CD14-positive monocyte (primary cell): ENCODE measurements around the gene FBXO24. TPM values are rescaled to one million over a fixed set of nuclear protein-coding genes. Genes with fewer than 3 reads are reported as not detected.
"Not testable (repeated sequence)": the region's sequence is repeated elsewhere in the genome, so short reads cannot be mapped to it uniquely, and the experiment has no call there.

ENCODE experiments used
- DNase-seq, 3 donors: peaks; one replicate each; pipeline ENCODE4 v3.0.0-alpha.2; 2011 to 2022
- H2AFZ ChIP-seq: 2 replicates; pipeline ENCODE4 v1.6.0; 2012; ENCODE audit warnings: mild to moderate bottlenecking, low read depth, low read length, inconsistent platforms; ENCODE audit not compliant: insufficient read depth, poor library complexity, severe bottlenecking
- H3K27ac ChIP-seq, 2 donors: 1 replicate in 1 of 2; 2 replicates in 1 of 2; pipeline ENCODE4 v1.5.1; 2012 to 2013; ENCODE audit warnings: low read length in 2 of 2, control low read depth in 1 of 2, inconsistent platforms in 1 of 2, low read depth in 1 of 2, mild to moderate bottlenecking in 1 of 2
- H3K27me3 ChIP-seq, 2 donors: one replicate each; pipeline versions ENCODE4 v1.6.0 to v1.6.1; 2011 to 2013; ENCODE audit warnings: low read length in 2 of 2; ENCODE audit not compliant: control insufficient read depth in 2 of 2, insufficient read depth in 2 of 2
- H3K36me3 ChIP-seq, 2 donors: replicated peaks in 1 of 2; 1 replicate in 1 of 2; 2 replicates in 1 of 2; pipeline versions ENCODE4 v1.5.1 to v1.6.1; 2012 to 2013; ENCODE audit warnings: low read length in 2 of 2, control low read depth in 1 of 2, inconsistent platforms in 1 of 2, mild to moderate bottlenecking in 1 of 2; ENCODE audit not compliant: insufficient read depth in 2 of 2, control insufficient read depth in 1 of 2
- H3K4me1 ChIP-seq, 2 donors: 1 replicate in 1 of 2; 2 replicates in 1 of 2; pipeline versions ENCODE4 v1.5.1 to v1.6.1; 2012 to 2013; ENCODE audit warnings: low read length in 2 of 2, control low read depth in 1 of 2, inconsistent platforms in 1 of 2, mild to moderate bottlenecking in 1 of 2, moderate library complexity in 1 of 2; ENCODE audit not compliant: insufficient read depth in 2 of 2, control insufficient read depth in 1 of 2
- H3K4me2 ChIP-seq: replicated peaks from 2 replicates; pipeline ENCODE3; 2012; ENCODE audit warnings: low read length, moderate library complexity, mild to moderate bottlenecking; ENCODE audit not compliant: poor library complexity, severe bottlenecking; ENCODE audit errors: extremely low read depth
- H3K4me3 ChIP-seq, 3 experiments: fragments of 200-600 bp in 1 of 3; sonication (generic) in 1 of 3; replicated peaks in 1 of 3; 1 replicate in 2 of 3; 2 replicates in 1 of 3; pipeline ENCODE4 v1.5.1; 2011 to 2013; ENCODE audit warnings: low read length in 3 of 3, mild to moderate bottlenecking in 3 of 3, control low read depth in 2 of 3, low read depth in 2 of 3, inconsistent platforms in 1 of 3, moderate library complexity in 1 of 3
- H3K79me2 ChIP-seq: 2 replicates; pipeline ENCODE4 v1.6.0; 2012; ENCODE audit warnings: mild to moderate bottlenecking, control low read depth, inconsistent platforms, low read length, moderate library complexity; ENCODE audit not compliant: insufficient read depth
- H3K9ac ChIP-seq: 2 replicates; pipeline ENCODE4 v1.6.0; 2017; ENCODE audit warnings: low read length, mild to moderate bottlenecking; ENCODE audit not compliant: insufficient read depth, poor library complexity, severe bottlenecking
- H3K9me3 ChIP-seq, 2 donors: replicated peaks in 1 of 2; 1 replicate in 1 of 2; 2 replicates in 1 of 2; pipeline versions ENCODE4 v1.5.1 to v1.6.1; 2012 to 2013; ENCODE audit warnings: low read length in 2 of 2, control low read depth in 1 of 2; ENCODE audit not compliant: control insufficient read depth in 1 of 2, insufficient read depth in 1 of 2
- H4K20me1 ChIP-seq: 2 replicates; pipeline ENCODE4 v1.6.0; 2012; ENCODE audit warnings: mild to moderate bottlenecking, low read length, control low read depth, moderate library complexity; ENCODE audit not compliant: insufficient read depth
- H3K27ac Mint-ChIP-seq, 7 donors: one replicate each; pipeline ENCODE4 v1.8.0; 2020; ENCODE audit warnings: mild to moderate bottlenecking in 7 of 7, mixed read lengths in 7 of 7, moderate library complexity in 6 of 7, inconsistent platforms in 2 of 7
- H3K27me3 Mint-ChIP-seq, 3 donors: one replicate each; pipeline ENCODE4 v1.8.0; 2021 to 2022; ENCODE audit warnings: low read depth in 3 of 3, mild to moderate bottlenecking in 3 of 3, mixed read lengths in 3 of 3, moderate library complexity in 3 of 3, inconsistent platforms in 1 of 3
- H3K36me3 Mint-ChIP-seq, 2 donors: one replicate each; pipeline ENCODE4 v1.8.0; 2020; ENCODE audit warnings: mixed read lengths in 2 of 2, inconsistent platforms in 1 of 2, mild to moderate bottlenecking in 1 of 2
- H3K4me1 Mint-ChIP-seq: one replicate; pipeline ENCODE4 v1.8.0; 2020; ENCODE audit warnings: mild to moderate bottlenecking, mixed read lengths
- H3K4me3 Mint-ChIP-seq, 2 donors: one replicate each; pipeline ENCODE4 v1.8.0; 2020; ENCODE audit warnings: mild to moderate bottlenecking in 2 of 2, mixed read lengths in 2 of 2, moderate library complexity in 1 of 2
- H3K9me3 Mint-ChIP-seq, 7 donors: one replicate each; pipeline ENCODE4 v1.8.0; 2020 to 2022; ENCODE audit warnings: mixed read lengths in 7 of 7, mild to moderate bottlenecking in 6 of 7, moderate library complexity in 6 of 7, inconsistent platforms in 2 of 7
- WGBS: methylation state at CpG from one replicate; pipeline ENCODE4 v1.1.5; 2013; ENCODE audit warnings: missing lambda C conversion rate; ENCODE audit not compliant: insufficient coverage; 5-methylcytosine and 5-hydroxymethylcytosine counted together
- intact Hi-C, 2 donors: fragments of 100-400 bp; cut with micrococcal nuclease; formaldehyde crosslinking; loops; one replicate each; pipeline versions ENCODE4 v1.15.0 to v1.15.1; 2023
- polyA minus RNA-seq: library from RNA; depleted of rRNA, polyadenylated mRNA; stranded (reverse); fragments of >200 nt; gene quantifications from 2 replicates; pipeline ENCODE4 v1.2.3, GENCODE V29; 2012
- polyA plus RNA-seq, 3 donors: library from polyadenylated mRNA; depleted of rRNA in 1 of 3; unstranded in 2 of 3; stranded (reverse) in 1 of 3; fragments of 300-500 nt in 2 of 3; fragments of >200 nt in 1 of 3; fragmentation: Illumina TruSeq in 2 of 3; gene quantifications; 1 replicate in 2 of 3; 2 replicates in 1 of 3; pipeline ENCODE4 v1.2.3, GENCODE V29; 2012 to 2021
- total RNA-seq, 12 experiments: library from RNA in 1 of 12; stranded (reverse) in 1 of 12; fragments of 120-200 nt in 1 of 12; gene quantifications; one replicate each; pipeline ENCODE4 v1.2.4 and lab custom pipeline; 2013 to 2026; ENCODE audit warnings: mixed read lengths in 6 of 12, inconsistent platforms in 1 of 12
- TF ChIP-seq, protein P1 (sequence below): fragments of 200-600 bp; IDR thresholded peaks from one replicate; pipeline ENCODE4 v1.8.0; 2022; ENCODE audit warnings: antibody characterized with exemption, mild to moderate bottlenecking

Gene FBXO24, protein sequence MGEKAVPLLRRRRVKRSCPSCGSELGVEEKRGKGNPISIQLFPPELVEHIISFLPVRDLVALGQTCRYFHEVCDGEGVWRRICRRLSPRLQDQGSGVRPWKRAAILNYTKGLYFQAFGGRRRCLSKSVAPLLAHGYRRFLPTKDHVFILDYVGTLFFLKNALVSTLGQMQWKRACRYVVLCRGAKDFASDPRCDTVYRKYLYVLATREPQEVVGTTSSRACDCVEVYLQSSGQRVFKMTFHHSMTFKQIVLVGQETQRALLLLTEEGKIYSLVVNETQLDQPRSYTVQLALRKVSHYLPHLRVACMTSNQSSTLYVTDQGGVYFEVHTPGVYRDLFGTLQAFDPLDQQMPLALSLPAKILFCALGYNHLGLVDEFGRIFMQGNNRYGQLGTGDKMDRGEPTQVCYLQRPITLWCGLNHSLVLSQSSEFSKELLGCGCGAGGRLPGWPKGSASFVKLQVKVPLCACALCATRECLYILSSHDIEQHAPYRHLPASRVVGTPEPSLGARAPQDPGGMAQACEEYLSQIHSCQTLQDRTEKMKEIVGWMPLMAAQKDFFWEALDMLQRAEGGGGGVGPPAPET
- total RNA-seq (2013), result 0.40 TPM
- polyA plus RNA-seq (1 to 10 TPM in 1 of 3 donors, under 1 TPM in 2; 0.42 to 1.2 (median 0.69) TPM), polyA minus RNA-seq (0.69 and 0.96 TPM in 2 replicates), total RNA-seq (lab: John Stamatoyannopoulos, UW) (0.33 to 2.1 (median 0.42) reads per million in 11 experiments)

DNA sequence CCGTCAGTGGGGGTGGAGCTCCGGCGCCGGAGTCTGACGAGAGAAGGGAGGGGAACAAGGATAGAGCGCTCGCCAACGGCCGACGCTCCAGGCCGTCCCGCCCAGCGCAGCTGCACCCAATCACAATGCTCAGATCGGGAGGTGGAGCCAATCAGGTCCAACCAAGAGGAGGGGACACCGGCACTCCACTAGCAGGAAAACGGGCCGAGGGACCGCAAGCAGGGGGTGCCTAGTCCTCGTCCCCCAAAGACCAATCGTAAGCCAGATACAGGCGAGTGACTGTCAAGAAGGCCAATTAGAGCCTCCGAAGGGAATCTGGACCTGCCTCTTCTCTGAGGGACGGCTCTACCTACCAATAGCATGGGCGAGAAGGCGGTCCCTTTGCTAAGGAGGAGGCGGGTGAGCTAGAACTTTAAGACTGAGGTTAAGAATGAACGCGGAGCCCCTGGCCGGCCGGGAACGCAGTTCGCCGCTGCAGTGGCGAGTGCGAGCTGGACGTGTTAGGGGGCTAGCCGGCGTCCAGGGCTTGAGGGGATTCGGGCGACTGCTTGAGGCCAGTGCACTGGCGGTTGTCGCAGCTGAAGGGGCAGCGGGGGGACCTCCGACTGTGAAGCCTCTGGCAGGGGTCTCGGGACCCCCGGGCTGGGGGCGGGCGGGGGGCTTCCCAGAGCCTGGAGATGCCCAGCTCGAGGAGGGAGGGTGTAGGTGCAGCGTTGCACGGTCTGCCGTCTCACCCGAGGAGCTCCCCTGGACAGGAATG is at the start of gene FBXO24:
Gene FBXO24 (plus strand): TSS at position 63 of the 760 bp plus-strand sequence. CDS start 298 bp downstream, at position 361.
- Histone ChIP-seq H2AFZ (peak within 1 kb of the TSS; percentile 83), H3K9me3 (no peaks in the 10 kb centered on the region), H3K79me2 (peaks cover 38% of the 10 kb centered on the region), H3K9ac (peak within 1 kb of the TSS; percentile 84), H3K4me3 (peak within 1 kb of the TSS; percentile 77 to 100 (median 93)), H3K27me3 (peaks cover 0 to 14% of the 10 kb centered on the region in 2 donors), H3K36me3 (peaks cover 12% of the 10 kb centered on the region in 2 donors), H3K4me1 (peaks cover 40 to 52% of the 10 kb centered on the region in 2 donors), H3K27ac (peak within 1 kb of the TSS; percentile 84 to 88), H4K20me1 (peaks cover 39% of the 10 kb centered on the region), H3K4me2 (peak within 1 kb of the TSS; percentile 93)
- DNase-seq, result peak; percentile 100
- peaks cover 48% of the 10 kb centered on the region for H3K4me1 Mint-ChIP-seq
- intact Hi-C loops, result loop anchor here (1.0 to 10.0 kb wide), 6 partner anchors 26 to 658 kb away; partner anchors contain the start of genes MOSPD3 (in 2 of the 2), AGFG2 (in 1 of the 2), FIS1 (in 1 of the 2) and GNB2 (in 1 of the 2)
- peaks cover 3 to 5% of the 10 kb centered on the region in 2 donors for H3K36me3 Mint-ChIP-seq
- H3K4me3 Mint-ChIP-seq, result peak within 1 kb of the TSS; percentile 93 to 99
- peaks cover 11 to 23% (median 17%) of the 10 kb centered on the region in 3 donors for H3K27me3 Mint-ChIP-seq
- peak within 1 kb of the TSS; percentile 93 to 98 (median 98) for H3K27ac Mint-ChIP-seq
- TF ChIP-seq, protein P1, sequence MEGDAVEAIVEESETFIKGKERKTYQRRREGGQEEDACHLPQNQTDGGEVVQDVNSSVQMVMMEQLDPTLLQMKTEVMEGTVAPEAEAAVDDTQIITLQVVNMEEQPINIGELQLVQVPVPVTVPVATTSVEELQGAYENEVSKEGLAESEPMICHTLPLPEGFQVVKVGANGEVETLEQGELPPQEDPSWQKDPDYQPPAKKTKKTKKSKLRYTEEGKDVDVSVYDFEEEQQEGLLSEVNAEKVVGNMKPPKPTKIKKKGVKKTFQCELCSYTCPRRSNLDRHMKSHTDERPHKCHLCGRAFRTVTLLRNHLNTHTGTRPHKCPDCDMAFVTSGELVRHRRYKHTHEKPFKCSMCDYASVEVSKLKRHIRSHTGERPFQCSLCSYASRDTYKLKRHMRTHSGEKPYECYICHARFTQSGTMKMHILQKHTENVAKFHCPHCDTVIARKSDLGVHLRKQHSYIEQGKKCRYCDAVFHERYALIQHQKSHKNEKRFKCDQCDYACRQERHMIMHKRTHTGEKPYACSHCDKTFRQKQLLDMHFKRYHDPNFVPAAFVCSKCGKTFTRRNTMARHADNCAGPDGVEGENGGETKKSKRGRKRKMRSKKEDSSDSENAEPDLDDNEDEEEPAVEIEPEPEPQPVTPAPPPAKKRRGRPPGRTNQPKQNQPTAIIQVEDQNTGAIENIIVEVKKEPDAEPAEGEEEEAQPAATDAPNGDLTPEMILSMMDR, result no peak
- under 1% methylated on average over 46 of the region's 53 CpGs for WGBS
- H3K9me3 Mint-ChIP-seq, result peaks cover 0 to 3% (median 0%) of the 10 kb centered on the region in 7 donors

DNA sequence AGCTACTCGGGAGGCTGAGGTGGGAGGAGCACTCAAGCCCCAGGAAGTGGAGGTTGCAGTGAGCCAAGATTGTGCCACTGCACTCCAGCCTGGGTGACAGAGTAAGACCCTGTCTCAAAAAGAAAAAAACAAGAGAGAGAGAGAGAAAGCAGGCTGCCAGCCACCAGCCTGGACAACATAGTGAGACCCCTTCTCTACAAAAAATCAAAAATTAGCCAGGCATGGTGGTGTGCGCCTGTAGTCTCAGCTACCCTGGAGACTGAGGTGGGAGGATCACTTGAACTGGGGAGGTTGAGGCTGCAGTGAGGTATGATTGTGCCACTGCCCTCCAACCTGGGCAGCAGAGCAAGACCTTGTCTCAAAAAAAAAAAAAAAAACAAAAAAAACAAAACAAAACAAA is 49.4 kb upstream of the FBXO24 start:
- H3K79me2 ChIP-seq, H3K36me3 Mint-ChIP-seq, H2AFZ ChIP-seq, H3K9me3 ChIP-seq, H3K27ac Mint-ChIP-seq, H3K36me3 ChIP-seq, H3K4me3 Mint-ChIP-seq, H4K20me1 ChIP-seq, H3K27me3 Mint-ChIP-seq, H3K9me3 Mint-ChIP-seq, H3K27ac ChIP-seq, H3K4me2 ChIP-seq, H3K9ac ChIP-seq, H3K4me3 ChIP-seq, H3K27me3 ChIP-seq, DNase-seq: not testable (repeated sequence)
- H3K4me1 Mint-ChIP-seq, result peaks cover 13% of the 10 kb centered on the region
- H3K4me1 ChIP-seq, result peaks cover 14 to 18% of the 10 kb centered on the region in 2 donors
- intact Hi-C loops, result loop anchor here in 1 of 2 donors (5.0 kb wide), 1 partner anchor 51 kb away; the partner anchor contains the start of genes FBXO24 and LRCH4
- WGBS, result 100% methylated on average over 1 of the region's 2 CpGs
